Glutamatergic neuron (in vitro differentiated cells): ENCODE data around the gene SETD3. TPM values are rescaled to one million over a fixed set of nuclear protein-coding genes. Genes with fewer than 3 reads are reported as not detected.

ENCODE experiments used
- DNase-seq: peaks from one replicate; pipeline ENCODE4 v3.0.0; 2022
- H3K27ac Mint-ChIP-seq: one replicate; pipeline ENCODE4 v1.8.0; 2020; ENCODE audit warnings: mild to moderate bottlenecking, mixed read lengths, inconsistent platforms; ENCODE audit not compliant: unreplicated experiment
- H3K27me3 Mint-ChIP-seq: one replicate; pipeline ENCODE4 v1.8.0; 2020; ENCODE audit warnings: mild to moderate bottlenecking, moderate library complexity, mixed read lengths, inconsistent platforms; ENCODE audit not compliant: unreplicated experiment
- H3K36me3 Mint-ChIP-seq: one replicate; pipeline ENCODE4 v1.8.0; 2020; ENCODE audit warnings: mild to moderate bottlenecking, mixed read lengths, inconsistent platforms; ENCODE audit not compliant: unreplicated experiment
- H3K4me1 Mint-ChIP-seq: one replicate; pipeline ENCODE4 v1.8.0; 2020; ENCODE audit warnings: mild to moderate bottlenecking, low read depth, mixed read lengths, inconsistent platforms; ENCODE audit not compliant: unreplicated experiment
- H3K4me3 Mint-ChIP-seq: one replicate; pipeline ENCODE4 v1.8.0; 2020; ENCODE audit warnings: mild to moderate bottlenecking, mixed read lengths, inconsistent platforms; ENCODE audit not compliant: unreplicated experiment
- H3K9me3 Mint-ChIP-seq: one replicate; pipeline ENCODE4 v1.8.0; 2020; ENCODE audit warnings: mild to moderate bottlenecking, moderate library complexity, mixed read lengths, inconsistent platforms; ENCODE audit not compliant: unreplicated experiment
- total RNA-seq: library from RNA; stranded (reverse); fragmentation: NEBNext Ultra II Directional; extraction: Animal tissue kit (Norgen Biotek cat#: 25700); gene quantifications from one replicate; pipeline ENCODE4 v1.2.1, GENCODE V29; 2021; ENCODE audit not compliant: unreplicated experiment
- TF ChIP-seq, protein P1 (sequence below): fragments of 200-600 bp; sonication (generic); IDR thresholded peaks from one replicate; pipeline ENCODE4 v1.5.0; 2021; ENCODE audit not compliant: partially characterized antibody, unreplicated experiment

Gene SETD3
- total RNA-seq, 1 donor from 2014 or later: 46.2 TPM

DNA sequence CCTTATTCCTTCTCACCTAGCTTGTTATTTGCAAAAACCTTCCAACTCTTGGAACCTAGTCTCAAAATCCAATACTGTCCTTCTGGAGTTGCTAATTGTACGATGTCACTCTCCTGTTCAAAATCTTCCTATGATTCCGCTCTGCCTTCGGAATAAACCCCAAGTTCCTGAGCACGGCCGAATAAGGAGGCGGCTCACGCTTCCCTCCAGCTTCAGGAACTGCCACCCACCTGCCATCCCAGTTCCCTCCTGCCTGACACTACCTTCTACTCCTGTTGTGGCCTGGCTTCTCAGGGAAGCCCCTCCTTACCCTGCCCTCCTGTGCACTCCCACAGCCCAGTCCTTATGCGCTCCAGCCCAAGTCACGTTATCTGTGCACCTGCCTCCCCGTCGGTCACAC is 73.2 kb downstream of the SETD3 start:
- H3K36me3 Mint-ChIP-seq: no peaks in the 10 kb centered on the region
- H3K27me3 Mint-ChIP-seq: no peaks in the 10 kb centered on the region
- no peaks in the 10 kb centered on the region for H3K9me3 Mint-ChIP-seq
- H3K4me1 Mint-ChIP-seq: peaks cover 5% of the 10 kb centered on the region
- DNase-seq: no peak
- no peak overlapping the region for H3K27ac Mint-ChIP-seq
- no peak overlapping the region for H3K4me3 Mint-ChIP-seq
- TF ChIP-seq, protein P1, sequence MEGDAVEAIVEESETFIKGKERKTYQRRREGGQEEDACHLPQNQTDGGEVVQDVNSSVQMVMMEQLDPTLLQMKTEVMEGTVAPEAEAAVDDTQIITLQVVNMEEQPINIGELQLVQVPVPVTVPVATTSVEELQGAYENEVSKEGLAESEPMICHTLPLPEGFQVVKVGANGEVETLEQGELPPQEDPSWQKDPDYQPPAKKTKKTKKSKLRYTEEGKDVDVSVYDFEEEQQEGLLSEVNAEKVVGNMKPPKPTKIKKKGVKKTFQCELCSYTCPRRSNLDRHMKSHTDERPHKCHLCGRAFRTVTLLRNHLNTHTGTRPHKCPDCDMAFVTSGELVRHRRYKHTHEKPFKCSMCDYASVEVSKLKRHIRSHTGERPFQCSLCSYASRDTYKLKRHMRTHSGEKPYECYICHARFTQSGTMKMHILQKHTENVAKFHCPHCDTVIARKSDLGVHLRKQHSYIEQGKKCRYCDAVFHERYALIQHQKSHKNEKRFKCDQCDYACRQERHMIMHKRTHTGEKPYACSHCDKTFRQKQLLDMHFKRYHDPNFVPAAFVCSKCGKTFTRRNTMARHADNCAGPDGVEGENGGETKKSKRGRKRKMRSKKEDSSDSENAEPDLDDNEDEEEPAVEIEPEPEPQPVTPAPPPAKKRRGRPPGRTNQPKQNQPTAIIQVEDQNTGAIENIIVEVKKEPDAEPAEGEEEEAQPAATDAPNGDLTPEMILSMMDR: no peak

DNA sequence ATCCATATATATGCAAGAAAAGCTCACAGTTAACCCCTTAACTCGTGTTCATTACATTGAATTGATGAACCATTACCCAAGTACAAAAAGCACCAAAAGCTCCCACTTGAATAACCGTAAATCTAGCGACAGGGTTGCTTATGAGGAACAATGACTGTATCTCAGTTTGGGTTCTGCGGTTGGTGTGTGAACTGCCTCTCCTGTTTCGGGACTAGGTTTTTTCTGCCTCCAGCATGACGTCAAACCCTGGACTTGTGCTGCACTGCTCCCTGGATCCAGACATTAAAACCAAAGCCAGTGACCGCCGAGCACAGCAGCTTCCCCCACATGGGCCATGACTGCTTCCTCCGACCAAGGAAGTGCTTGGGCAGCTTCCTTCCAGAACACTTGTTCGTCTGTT is 77.7 kb downstream of the SETD3 start:
- DNase-seq: no peak
- Mint-ChIP-seq H3K36me3 (peaks cover 7% of the 10 kb centered on the region), H3K27ac (no peak overlapping the region), H3K27me3 (peaks cover 3% of the 10 kb centered on the region), H3K4me3 (no peak overlapping the region), H3K4me1 (no peaks in the 10 kb centered on the region), H3K9me3 (no peaks in the 10 kb centered on the region)
- TF ChIP-seq, protein P1: no peak

DNA sequence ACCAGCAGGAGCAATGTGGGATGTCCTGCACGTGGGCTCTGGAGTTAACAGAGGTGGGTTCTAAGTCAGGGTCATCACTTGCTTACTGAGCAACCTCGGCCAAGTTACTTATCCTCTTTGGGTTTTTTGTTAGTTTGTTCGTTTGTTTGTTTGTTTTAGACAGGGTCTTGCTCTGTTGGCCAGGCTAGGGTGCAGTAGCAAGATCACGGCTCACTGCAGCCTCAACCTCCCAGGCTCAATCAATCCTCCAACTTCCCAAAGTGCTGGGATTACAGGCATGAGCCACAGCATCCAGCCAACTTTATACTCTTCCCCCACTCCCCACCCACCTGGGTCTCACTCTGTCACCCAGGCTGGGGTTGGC is 78.4 kb downstream of the SETD3 start:
- DNase-seq: no peak
- Mint-ChIP-seq H3K4me1 (no peaks in the 10 kb centered on the region), H3K27me3 (peaks cover 3% of the 10 kb centered on the region), H3K36me3 (peaks cover 7% of the 10 kb centered on the region), H3K9me3 (no peaks in the 10 kb centered on the region), H3K27ac (no peak overlapping the region), H3K4me3 (no peak overlapping the region)
- TF ChIP-seq, protein P1: no peak

DNA sequence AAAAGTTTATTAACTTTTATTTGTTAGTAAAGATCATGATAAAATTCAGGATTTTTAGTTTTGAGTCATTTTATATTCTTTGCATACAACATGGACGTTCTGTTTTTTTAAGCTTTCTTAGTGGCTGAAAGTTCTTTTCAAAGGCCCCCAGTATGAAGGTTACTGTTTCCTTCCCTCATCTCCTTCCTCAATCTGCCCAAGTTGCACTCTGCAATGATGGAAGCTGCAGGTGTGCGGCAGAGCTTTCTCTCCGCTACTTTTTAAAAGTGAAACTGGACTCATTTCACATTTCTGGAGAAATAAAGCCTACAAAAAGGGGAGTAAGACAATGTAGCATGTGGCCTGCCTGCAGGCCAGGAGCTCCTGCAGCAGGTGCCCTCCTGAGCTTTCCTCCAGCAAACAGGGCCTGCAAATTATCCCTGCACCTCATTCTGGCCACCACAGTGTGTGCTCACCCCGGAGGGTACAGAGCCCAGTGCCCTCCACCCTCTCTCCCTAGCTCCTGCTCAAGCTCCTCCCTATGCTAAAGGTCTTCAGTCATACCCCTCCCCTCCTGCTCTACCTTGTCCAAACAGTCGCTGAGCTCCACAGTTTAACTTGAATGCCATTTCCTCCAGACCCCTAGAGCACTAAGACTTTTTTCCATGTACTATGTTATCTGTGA is 78.9 kb downstream of the SETD3 start:
- H3K36me3 Mint-ChIP-seq: peaks cover 7% of the 10 kb centered on the region
- no peak overlapping the region for H3K27ac Mint-ChIP-seq

DNA sequence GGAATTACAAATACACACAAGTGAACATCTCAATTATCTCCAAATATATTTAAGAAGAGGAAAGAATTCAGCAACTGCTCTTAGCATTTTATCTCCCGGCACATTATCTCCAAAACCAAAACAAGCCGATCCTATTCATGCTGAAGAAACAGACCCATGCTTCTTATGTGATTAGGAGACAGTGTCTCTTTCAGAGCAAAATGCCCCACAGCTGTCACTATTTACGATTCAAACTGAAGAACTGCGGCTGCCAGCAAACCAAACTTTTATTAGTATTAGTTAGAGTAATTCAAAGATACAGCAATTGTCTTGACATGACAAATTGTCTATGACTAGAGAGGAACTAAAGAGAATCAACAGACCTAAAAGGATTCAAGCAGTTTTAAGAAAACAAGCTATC is 79.4 kb downstream of the SETD3 start:
- Mint-ChIP-seq H3K27ac (no peak overlapping the region), H3K36me3 (peaks cover 7% of the 10 kb centered on the region), H3K4me3 (no peak overlapping the region), H3K9me3 (no peaks in the 10 kb centered on the region), H3K27me3 (peaks cover 3% of the 10 kb centered on the region), H3K4me1 (no peaks in the 10 kb centered on the region)
- no peak for DNase-seq
- TF ChIP-seq, protein P1: no peak

More for the DNA sequence above, 78.9 kb downstream of the SETD3 start:
- no peak for DNase-seq
- Mint-ChIP-seq H3K4me1 (no peaks in the 10 kb centered on the region), H3K27me3 (peaks cover 3% of the 10 kb centered on the region), H3K9me3 (no peaks in the 10 kb centered on the region), H3K4me3 (no peak overlapping the region)
- TF ChIP-seq, protein P1: no peak
